GM12872 (cell line): ENCODE results near the gene PRPF8.

Experiments
- TF ChIP-seq, protein P1 (sequence below): IDR thresholded peaks from 3 replicates; pipeline ENCODE4 v1.5.1; 2011; ENCODE audit warnings: low read depth, mild to moderate bottlenecking, low read length, moderate library complexity; ENCODE audit not compliant: insufficient read depth

Gene PRPF8

GRCh38 chr17:1720856-1721386 is 36.3 kb upstream of the PRPF8 start:
- TF ChIP-seq, protein P1, sequence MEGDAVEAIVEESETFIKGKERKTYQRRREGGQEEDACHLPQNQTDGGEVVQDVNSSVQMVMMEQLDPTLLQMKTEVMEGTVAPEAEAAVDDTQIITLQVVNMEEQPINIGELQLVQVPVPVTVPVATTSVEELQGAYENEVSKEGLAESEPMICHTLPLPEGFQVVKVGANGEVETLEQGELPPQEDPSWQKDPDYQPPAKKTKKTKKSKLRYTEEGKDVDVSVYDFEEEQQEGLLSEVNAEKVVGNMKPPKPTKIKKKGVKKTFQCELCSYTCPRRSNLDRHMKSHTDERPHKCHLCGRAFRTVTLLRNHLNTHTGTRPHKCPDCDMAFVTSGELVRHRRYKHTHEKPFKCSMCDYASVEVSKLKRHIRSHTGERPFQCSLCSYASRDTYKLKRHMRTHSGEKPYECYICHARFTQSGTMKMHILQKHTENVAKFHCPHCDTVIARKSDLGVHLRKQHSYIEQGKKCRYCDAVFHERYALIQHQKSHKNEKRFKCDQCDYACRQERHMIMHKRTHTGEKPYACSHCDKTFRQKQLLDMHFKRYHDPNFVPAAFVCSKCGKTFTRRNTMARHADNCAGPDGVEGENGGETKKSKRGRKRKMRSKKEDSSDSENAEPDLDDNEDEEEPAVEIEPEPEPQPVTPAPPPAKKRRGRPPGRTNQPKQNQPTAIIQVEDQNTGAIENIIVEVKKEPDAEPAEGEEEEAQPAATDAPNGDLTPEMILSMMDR: peak; percentile 99

- TF ChIP-seq, protein P1: no peak
Measured at GRCh38 chr17:1718362-1719165, 33.9 kb upstream of the PRPF8 start.

GRCh38 chr17:1716912-1717695 is 32.4 kb upstream of the PRPF8 start:
- TF ChIP-seq, protein P1: no peak

DNA sequence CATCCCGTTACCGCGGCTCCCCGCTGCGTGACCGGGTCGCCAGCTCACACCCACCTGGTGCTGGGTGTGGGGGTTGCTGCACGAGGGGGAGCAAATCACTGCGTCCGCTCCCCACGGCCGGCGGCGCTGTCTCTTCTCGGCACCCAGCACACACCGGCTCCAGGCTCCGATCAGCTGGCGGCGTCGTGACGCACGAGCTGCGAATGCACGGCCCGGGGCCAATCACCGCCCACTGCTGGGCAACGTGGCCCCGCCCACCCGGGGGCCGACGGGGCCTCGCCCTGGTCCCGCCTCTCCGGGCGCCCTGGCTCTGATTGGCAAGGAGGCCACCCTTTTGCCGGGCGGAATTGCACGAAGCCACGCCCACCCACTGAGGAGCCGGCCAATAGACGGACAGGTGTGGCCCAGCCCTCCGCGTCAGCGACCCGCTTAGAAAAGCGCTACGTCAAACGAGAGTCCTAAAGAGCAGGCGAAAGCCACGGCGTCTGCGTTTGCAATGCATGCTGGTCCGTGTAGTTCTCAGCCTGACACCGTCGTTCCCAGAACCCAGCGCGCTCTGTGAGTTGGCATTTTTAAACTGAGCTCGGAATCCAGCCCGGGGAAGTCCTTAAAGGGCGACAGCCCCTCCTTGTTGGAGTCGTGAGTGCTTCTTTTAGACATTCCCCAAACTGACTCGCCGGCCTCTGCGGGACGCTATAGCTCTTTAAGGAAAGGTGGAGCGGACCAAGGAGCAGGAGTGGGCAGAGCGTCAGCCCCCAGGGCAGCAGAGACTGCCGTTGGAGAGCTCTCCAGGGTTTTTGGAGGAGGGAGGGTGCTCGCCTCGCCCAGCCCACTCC is 31.6 kb upstream of the PRPF8 start:
- TF ChIP-seq, protein P1: 0 out of 3 replicates have a peak, but pooled peaks have one; percentile 11

GRCh38 chr17:1715803-1716075 is 31.1 kb upstream of the PRPF8 start:
- TF ChIP-seq, protein P1: no peak

DNA sequence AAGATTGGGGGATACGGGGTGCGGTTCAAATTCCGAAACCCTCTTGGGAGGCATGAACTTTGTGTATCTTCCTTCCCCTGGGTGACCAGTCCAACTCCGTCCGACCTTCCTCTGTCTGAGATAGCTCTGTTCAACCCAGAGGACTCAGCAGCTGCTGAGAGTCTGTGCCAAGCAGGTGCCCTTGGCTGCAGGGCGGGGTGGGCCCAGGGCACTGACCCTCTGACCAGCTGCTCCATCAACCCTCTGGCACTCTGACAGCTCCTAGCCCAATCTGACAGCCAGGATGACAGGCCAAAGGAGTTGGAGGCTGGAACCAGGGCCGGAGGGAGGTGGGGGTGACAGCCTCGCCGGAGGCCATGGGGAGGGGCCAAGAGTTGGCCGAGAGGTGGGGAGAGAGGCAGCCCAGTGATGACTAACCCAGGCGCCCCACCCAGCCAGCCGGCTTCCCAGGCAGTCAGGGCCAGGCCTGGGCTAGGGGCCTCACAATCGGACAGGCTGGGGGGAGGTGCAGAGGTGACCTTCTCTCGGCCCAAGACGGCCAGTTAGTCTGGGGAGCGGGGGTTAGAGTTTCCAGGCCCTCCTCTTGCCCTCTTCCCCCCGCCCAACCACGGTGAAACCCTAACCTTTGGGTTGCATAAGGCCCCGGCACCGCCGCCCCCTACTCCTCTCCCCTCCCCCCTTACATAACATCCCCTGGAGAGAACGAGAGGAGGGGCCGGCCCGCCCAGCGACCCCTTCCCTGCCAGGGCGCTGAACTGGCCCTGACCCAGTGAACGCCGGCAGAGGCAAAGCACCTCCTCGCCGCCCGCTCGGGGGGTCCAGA is 30.5 kb upstream of the PRPF8 start:
- TF ChIP-seq, protein P1: no peak
